Measurements from ENCODE around the gene CHST13. TPM values are rescaled to one million over a fixed set of nuclear protein-coding genes. Genes with fewer than 3 reads are reported as not detected.
A peak's percentile ranks its signal among the peaks of the same experiment; 100 is the strongest.

Gene CHST13
- total RNA-seq, 4 donors from 2014 or later: 2.8 to 2.9 TPM; not detected in 2

- Histone ChIP-seq H3K36me3 (peaks cover 0 to under 1% (median 0%) of the 10 kb centered on the region in 3 donors), H3K4me1 (peaks cover 7 to 35% (median 22%) of the 10 kb centered on the region in 4 donors), H3K27ac (no peak overlapping the region), H3K4me3 (peak overlapping the region in 1 of 4 donors; percentile 98), H3K9me3 (no peaks in the 10 kb centered on the region), H3K27me3 (no peaks in the 10 kb centered on the region)
- no peak for DNase-seq
- no peak for TF ChIP-seq POLR2A (IDR thresholded peaks at IDR 0.05)
- TF ChIP-seq CTCF (IDR thresholded peaks at IDR 0.05): no peak
These were observed 46.9 kb upstream of the CHST13 start for GRCh38 chr3:126477061-126477380.

GRCh38 chr3:126478581-126479310, 45.2 kb upstream of the CHST13 start:
- Histone ChIP-seq H3K36me3 (no peaks in the 10 kb centered on the region), H3K4me3 (no peak overlapping the region), H3K9me3 (no peaks in the 10 kb centered on the region), H3K27me3 (no peaks in the 10 kb centered on the region), H3K4me1 (peaks cover 3 to 18% (median 11%) of the 10 kb centered on the region in 4 donors), H3K27ac (no peak overlapping the region)
- DNase-seq: peak in 1 of 3 donors; percentile 24
- TF ChIP-seq CTCF (IDR thresholded peaks at IDR 0.05) (no peak), POLR2A (IDR thresholded peaks at IDR 0.05) (no peak)

GRCh38 chr3:126479642-126480041, 44.3 kb upstream of the CHST13 start:
- Histone ChIP-seq H3K27ac (no peak overlapping the region), H3K9me3 (no peaks in the 10 kb centered on the region), H3K4me1 (peaks cover 0 to 9% (median 4%) of the 10 kb centered on the region in 4 donors), H3K4me3 (no peak overlapping the region), H3K36me3 (no peaks in the 10 kb centered on the region), H3K27me3 (no peaks in the 10 kb centered on the region)
- TF ChIP-seq CTCF (IDR thresholded peaks at IDR 0.05) (no peak), POLR2A (IDR thresholded peaks at IDR 0.05) (no peak)
- DNase-seq: no peak

GRCh38 chr3:126480206-126480605, 43.7 kb upstream of the CHST13 start:
- Histone ChIP-seq H3K27me3 (no peaks in the 10 kb centered on the region), H3K9me3 (no peaks in the 10 kb centered on the region), H3K4me3 (no peak overlapping the region), H3K36me3 (no peaks in the 10 kb centered on the region), H3K4me1 (peaks cover 0 to 8% (median 0%) of the 10 kb centered on the region in 4 donors), H3K27ac (no peak overlapping the region)
- DNase-seq: no peak
- TF ChIP-seq CTCF (IDR thresholded peaks at IDR 0.05): no peak
- no peak for TF ChIP-seq POLR2A (IDR thresholded peaks at IDR 0.05)

- H3K27me3 ChIP-seq: no peaks in the 10 kb centered on the region
- peaks cover 0 to 8% (median 0%) of the 10 kb centered on the region in 4 donors for H3K4me1 ChIP-seq
- DNase-seq: no peak
- H3K9me3 ChIP-seq: no peaks in the 10 kb centered on the region
- no peak overlapping the region for H3K27ac ChIP-seq
- H3K36me3 ChIP-seq: no peaks in the 10 kb centered on the region
- no peak overlapping the region for H3K4me3 ChIP-seq
- TF ChIP-seq CTCF (IDR thresholded peaks at IDR 0.05): no peak
- TF ChIP-seq POLR2A (IDR thresholded peaks at IDR 0.05): no peak
These were observed 43.1 kb upstream of the CHST13 start for GRCh38 chr3:126480861-126481260.

Measured in Peyer's patch (tissue), 4 donors.